Measurements from ENCODE around the gene PSMB9.
"Not testable (repeated sequence)": the region's sequence is repeated elsewhere in the genome, so short reads cannot be mapped to it uniquely, and the experiment has no call there.

Gene PSMB9

GRCh38 chr6:32868257-32868788, 14.3 kb downstream of the PSMB9 start:
- no peak overlapping the region for H3K4me3 ChIP-seq (ENCODE audit: low read depth, low read length)
- H3K9me3 ChIP-seq: no peaks in the 10 kb centered on the region
- peaks cover 3% of the 10 kb centered on the region; the same call in 1 of the 2 replicates for H3K4me1 ChIP-seq
- peak; percentile 91 for TF ChIP-seq CTCF (IDR thresholded peaks at IDR 0.05; ENCODE audit: low read depth, low read length)
- H3K36me3 ChIP-seq: no peaks in the 10 kb centered on the region
- H3K27me3 ChIP-seq: peaks cover 67% of the 10 kb centered on the region
- peak; percentile 77 for DNase-seq

GRCh38 chr6:32873947-32874346, 20.0 kb downstream of the PSMB9 start:
- peaks cover 33% of the 10 kb centered on the region for H3K27me3 ChIP-seq
- not testable (repeated sequence) for H3K4me1 ChIP-seq; H3K9me3 ChIP-seq; H3K36me3 ChIP-seq; H3K4me3 ChIP-seq (ENCODE audit: low read depth, low read length); DNase-seq

- Histone ChIP-seq H3K9me3 (no peaks in the 10 kb centered on the region), H3K4me3 (ENCODE audit: low read depth, low read length) (no peak overlapping the region), H3K4me1 (no peaks in the 10 kb centered on the region), H3K36me3 (no peaks in the 10 kb centered on the region), H3K27me3 (peaks cover 43% of the 10 kb centered on the region)
- TF ChIP-seq CTCF (IDR thresholded peaks at IDR 0.05; ENCODE audit: low read depth, low read length): no peak
- no peak for DNase-seq
These were observed 22.6 kb downstream of the PSMB9 start for GRCh38 chr6:32876603-32877002.

GRCh38 chr6:32879691-32880090, 25.7 kb downstream of the PSMB9 start:
- Histone ChIP-seq H3K4me1 (no peaks in the 10 kb centered on the region), H3K27me3 (peaks cover 62% of the 10 kb centered on the region), H3K9me3 (no peaks in the 10 kb centered on the region), H3K36me3 (no peaks in the 10 kb centered on the region), H3K4me3 (ENCODE audit: low read depth, low read length) (no peak overlapping the region)
- no peak for DNase-seq
- TF ChIP-seq CTCF (IDR thresholded peaks at IDR 0.05; ENCODE audit: low read depth, low read length): no peak

GRCh38 chr6:32880962-32881361, 27.0 kb downstream of the PSMB9 start:
- not testable (repeated sequence) for H3K36me3 ChIP-seq; H3K9me3 ChIP-seq; H3K4me3 ChIP-seq (ENCODE audit: low read depth, low read length); H3K4me1 ChIP-seq; DNase-seq
- H3K27me3 ChIP-seq: peaks cover 59% of the 10 kb centered on the region

GRCh38 chr6:32882879-32883250, 28.9 kb downstream of the PSMB9 start:
- Histone ChIP-seq H3K36me3 (no peaks in the 10 kb centered on the region), H3K4me3 (ENCODE audit: low read depth, low read length) (no peak overlapping the region), H3K9me3 (no peaks in the 10 kb centered on the region), H3K27me3 (peaks cover 52% of the 10 kb centered on the region), H3K4me1 (no peaks in the 10 kb centered on the region)
- DNase-seq: no peak
- TF ChIP-seq CTCF (IDR thresholded peaks at IDR 0.05; ENCODE audit: low read depth, low read length): no peak

GRCh38 chr6:32883789-32884188, 29.8 kb downstream of the PSMB9 start:
- Histone ChIP-seq H3K27me3 (peaks cover 58% of the 10 kb centered on the region), H3K9me3 (no peaks in the 10 kb centered on the region), H3K4me3 (ENCODE audit: low read depth, low read length) (no peak overlapping the region), H3K4me1 (no peaks in the 10 kb centered on the region), H3K36me3 (no peaks in the 10 kb centered on the region)
- no peak for DNase-seq
- TF ChIP-seq CTCF (IDR thresholded peaks at IDR 0.05; ENCODE audit: low read depth, low read length): no peak
